GM21447 (cell line): ENCODE measurements around the gene GALNT16.
A peak's percentile ranks its signal among the peaks of the same experiment; 100 is the strongest.

Source experiments
- ATAC-seq: cut with Tn5 transposase; IDR thresholded peaks from one replicate; pipeline ENCODE4 v1.9.1; 2021; ENCODE audit not compliant: unreplicated experiment

The GALNT16 gene

DNA sequence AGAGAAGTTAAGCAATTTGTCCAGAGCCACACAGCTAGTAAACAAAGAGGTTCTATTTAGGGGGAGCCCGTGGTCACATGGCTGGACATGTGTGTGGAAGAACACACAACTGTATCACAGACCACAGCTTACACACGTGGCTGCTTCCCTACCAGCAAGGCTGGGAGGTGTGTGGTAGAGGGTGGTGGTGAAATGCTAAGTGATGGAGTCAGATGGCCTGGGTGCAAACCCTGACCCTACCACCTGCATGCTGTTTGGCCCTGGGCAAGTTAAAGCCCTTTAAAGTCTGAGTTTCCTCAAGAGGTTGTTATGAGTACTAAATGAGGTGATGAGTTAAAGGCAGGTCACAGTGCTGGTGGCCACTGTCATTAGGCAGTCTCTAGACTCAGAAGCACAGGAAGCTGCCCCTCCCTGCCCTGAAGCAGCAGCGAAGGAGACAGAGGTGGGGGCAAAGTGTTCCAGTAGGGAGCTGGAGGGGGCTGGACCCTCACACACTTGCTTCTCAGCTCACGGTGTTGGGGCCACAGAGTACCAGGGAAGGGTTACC is 73.9 kb downstream of the GALNT16 start:
- ATAC-seq, result no peak

- ATAC-seq, result no peak
These were observed 74.6 kb downstream of the GALNT16 start for GRCh38 chr14:69334576-69334975.

DNA sequence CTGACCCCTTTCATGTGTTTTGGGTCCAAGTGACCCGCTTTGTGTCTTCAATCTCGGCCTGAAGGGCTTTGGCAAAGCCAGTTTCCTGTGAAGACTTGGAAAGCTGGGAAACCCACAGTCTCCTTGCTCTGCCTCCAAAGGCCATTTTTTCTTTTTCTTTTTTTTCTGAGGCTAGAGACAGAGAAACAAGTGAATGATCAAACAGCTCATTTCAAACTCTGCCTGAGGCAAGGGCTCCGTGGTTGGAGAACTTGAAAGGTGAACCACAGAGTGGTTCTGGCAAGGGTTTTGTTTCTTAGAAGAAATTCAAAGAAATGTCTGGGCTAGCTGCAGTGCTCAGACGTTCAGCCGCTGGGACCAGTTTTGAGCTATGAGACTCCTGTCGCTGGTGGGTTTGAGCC is 75.4 kb downstream of the GALNT16 start:
- no peak for ATAC-seq

GRCh38 chr14:69337984-69338383 is 78.0 kb downstream of the GALNT16 start:
- no peak for ATAC-seq

DNA sequence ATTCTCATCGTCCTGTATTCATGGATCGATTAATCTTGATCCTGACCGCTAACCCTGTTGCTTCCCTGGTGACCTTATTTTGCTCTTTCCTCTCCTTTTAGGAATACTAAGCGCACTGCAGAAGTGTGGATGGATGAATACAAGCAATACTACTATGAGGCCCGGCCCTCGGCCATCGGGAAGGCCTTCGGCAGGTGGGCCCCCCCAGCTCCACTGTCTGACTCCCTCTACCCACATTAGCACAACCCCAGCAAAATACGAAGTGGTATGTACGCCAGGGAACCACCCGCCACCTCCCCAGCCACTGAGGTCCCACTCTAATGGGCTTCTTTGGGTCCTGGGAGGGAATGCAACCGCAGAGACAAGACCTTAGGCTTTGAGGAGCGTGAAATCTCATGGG is 79.5 kb downstream of the GALNT16 start:
- ATAC-seq, result no peak

- no peak for ATAC-seq
These were observed 83.1 kb downstream of the GALNT16 start for GRCh38 chr14:69342928-69343525.

GRCh38 chr14:69344171-69344570 is 84.2 kb downstream of the GALNT16 start:
- no peak for ATAC-seq

- no peak for ATAC-seq
These were observed 85.4 kb downstream of the GALNT16 start for GRCh38 chr14:69345402-69345801.

DNA sequence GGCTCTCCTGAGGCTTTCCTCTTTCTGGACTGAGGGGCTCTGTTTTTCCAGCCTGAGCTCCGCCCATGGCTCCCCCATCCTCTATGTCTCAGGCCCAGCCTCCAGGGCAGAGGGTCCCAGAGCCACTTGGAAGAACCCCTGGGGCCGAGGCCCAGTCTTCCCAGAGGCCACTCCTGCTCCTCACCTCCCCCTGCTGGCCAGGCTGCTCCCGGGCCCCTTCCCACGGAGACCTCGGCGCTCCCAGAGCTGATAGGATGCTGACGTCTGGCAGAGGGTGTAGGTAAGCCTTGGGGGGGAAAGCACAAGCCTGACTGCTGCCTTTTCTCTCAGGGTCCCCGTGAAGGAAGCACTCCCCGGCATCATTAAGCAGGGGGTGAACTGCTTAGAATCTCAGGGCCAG is 86.8 kb downstream of the GALNT16 start:
- no peak for ATAC-seq

DNA sequence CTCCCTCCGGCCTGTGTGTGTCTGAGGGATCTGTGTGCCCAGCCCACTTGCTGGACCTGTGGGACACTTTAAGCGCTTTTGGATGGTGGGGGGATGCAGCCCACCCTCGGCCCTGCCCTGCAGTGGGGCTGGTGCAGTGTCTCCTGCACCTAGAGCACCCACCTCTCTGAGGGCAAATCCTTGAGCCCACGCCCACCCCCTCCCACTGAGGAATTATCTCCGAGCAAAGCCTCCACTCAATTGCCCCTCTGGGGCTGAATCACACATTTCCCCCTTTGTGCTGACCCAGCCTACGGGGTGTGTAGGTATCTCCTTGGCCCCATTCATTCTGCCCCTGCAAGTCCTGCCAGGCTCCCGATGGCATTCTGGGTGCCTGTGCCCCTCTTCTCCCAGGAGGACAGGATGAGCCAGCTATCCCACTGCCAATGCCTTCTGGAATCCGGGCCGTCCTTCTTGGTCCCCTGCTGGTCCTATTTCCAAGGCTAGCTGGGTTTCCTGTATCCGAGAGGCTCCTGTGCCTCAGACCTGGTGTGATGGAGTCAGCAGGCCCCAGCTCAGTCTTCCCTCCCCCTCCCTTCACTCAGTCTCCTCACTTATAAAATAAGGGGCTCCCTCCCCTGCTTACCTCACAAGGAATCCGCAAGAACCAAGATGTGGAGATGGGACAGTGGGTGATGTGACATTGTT is 89.3 kb downstream of the GALNT16 start:
- ATAC-seq, result no peak

DNA sequence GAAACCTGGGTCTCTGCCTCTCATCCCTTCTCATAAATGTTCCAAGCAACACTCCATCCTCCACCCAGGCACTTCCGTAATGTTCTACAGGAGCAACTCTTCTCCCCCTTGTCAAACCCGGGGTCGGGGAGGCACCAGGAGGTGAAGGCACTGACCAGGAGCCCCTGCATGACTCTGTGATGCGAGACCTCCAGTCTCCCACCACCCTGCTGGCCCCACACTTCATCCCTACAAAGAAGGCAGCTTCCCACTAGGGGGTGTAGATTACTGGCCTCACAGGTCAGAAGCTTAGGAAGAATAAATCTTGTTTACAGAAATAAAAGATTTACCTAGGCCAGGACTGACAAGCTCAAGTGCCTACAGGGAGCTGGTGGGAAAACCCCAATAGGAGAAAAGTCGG is 90.9 kb downstream of the GALNT16 start:
- no peak for ATAC-seq

GRCh38 chr14:69351385-69351784 is 91.4 kb downstream of the GALNT16 start:
- ATAC-seq, result no peak

DNA sequence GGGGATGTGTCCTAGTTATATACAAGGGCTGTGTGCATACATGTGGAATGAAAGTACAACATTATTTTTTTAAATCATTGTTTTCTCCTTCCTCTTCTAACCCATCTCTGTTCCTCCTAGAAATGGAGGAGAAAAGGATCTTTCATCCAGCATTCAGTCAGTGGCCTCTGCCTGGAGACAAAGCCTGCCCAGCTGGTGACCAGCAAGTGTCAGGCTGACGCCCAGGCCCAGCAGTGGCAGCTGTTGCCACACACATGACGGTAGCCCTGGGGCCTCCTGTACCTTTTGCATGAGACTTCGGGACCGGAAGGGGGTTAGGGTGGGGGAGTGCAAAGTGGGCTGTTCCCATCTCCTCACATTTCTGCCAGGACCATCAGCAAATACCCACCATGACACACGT is 92.0 kb downstream of the GALNT16 start:
- no peak for ATAC-seq

GRCh38 chr14:69353168-69353567 is 93.2 kb downstream of the GALNT16 start:
- ATAC-seq, result no peak

DNA sequence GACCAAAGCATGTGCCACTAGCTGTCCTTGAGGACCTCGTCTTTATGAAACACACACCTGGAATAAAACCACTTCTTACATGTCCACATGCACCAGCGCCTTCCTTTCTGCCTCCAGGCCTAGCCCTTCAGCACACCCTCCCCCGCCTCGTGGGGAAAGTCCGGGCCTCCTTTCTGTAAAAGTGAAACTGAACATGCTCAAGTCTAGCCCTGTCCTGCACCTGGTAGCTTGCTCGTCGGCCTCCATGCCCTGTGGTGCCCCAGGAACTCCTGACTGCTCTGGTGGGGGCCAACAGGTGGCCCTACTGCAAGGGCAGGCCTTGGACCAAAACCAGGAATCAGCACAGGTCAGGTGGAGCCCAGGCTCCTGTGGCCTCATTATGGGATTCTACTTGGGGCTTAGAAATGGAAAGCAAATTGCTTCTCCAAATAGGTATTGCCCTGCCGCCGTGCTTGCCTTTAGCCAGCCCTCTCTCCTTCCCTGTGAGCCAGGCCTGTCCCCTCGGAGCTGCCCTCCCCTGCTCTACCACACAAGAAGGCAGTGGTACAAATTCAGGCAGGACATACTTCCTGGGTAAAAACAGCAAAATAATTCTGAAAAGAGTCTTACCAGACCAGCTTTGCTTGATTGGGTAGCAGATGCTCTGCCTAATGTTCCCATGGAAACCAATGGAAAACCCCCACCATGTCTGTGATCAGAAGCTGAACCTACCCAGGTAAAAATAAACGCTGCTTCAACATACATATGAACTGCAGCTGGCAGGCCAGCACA is 94.6 kb downstream of the GALNT16 start:
- peak; percentile 92 for ATAC-seq

DNA sequence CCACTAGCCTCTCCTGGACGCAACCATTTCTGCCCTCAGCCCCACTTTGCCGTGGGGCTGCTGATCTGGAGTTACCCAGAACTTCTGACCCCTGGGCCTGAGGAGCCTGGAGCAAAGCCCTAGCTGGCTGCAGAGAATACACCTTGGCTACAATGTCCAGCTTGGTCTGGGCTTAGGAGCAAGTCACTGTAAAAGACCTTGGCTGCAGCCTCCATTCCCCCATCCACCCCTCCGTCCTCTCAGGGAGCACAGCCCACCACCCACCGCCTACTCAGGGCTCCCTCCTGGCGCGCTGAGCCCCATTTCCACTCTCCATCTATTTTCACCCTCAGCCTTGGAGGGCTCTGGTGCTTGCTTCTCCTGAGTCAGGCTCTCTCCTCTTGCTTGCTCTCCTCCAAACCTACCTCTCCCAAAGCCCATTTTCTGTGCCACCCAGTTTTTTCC is 95.2 kb downstream of the GALNT16 start:
- ATAC-seq, result no peak

DNA sequence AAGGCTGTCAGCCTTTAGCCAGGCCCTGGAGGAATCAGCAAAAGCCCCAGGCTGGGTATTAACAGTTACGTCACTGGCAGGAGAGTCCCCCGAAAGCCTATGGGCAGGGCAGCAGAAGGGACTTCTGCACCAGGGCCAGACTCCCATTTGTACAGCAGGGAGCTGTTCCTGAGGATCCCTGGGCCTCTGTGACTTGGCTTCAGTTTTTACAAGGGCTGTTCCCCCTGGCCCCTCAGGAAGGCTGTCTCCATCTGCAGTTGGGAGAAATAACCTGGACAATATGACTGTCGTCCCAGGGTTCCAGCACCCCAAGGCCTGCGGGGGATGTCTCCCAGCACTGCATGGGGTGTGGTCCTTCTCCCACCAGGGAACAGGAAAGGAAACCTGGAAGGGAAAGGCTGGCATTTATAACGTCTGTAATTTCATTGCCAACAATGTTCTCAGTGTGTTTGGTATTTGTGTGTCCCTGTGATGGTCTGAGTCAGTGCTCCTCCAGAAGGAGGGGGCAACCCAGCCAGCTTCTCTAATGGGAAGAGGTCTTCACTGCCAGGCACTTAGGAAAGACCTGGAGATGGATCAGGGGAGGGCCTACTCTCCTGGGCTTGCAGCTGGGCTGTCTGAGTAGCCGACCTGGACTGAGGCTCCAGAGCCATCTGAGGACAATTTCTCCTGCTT is 95.8 kb downstream of the GALNT16 start:
- no peak for ATAC-seq

- no peak for ATAC-seq
These were observed 97.1 kb downstream of the GALNT16 start for GRCh38 chr14:69356903-69357543.

DNA sequence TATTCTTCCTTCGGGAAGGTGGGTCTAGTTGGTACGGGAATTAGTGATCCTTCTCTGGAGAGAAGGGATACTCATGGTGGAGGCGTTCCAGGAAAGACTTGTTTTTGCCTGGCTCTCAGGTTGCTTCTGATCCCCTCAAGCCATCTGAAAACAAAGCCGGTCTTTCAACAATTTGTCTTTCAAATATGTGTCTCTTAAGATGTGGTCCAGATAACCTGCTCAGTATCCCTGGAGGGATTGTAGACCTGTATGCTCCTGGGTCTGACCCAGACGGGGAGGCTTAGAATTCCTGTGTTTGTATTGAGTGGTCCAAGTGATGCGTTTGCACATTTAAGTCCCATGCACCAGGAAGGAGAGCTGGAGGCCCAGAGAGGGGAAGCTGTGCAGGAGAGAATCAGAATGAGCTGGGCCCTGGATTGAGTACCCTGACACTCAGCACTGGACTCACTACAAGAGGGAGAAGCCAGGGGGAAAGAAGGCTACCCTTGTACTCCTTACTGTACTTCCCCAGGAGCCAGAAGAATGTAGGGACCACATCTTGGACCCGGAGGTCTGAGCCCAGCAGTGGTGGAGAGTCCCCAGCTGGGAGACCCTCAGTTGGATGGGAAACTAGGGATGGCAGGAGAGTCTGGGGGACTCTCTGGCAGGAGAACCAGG is 97.7 kb downstream of the GALNT16 start:
- ATAC-seq, result no peak

- ATAC-seq, result no peak
These were observed 98.4 kb downstream of the GALNT16 start for GRCh38 chr14:69358233-69358963.
